ENCODE measurements around the gene RPL13.

RPL13 gene

GRCh38 chr16:89560378-89561141 is at the start of gene RPL13:
TSS of gene RPL13 (plus strand) at chr16:89560682. CDS start at chr16:89560960, 278 bp downstream.
- peak; percentile 85 for DNase-seq (ENCODE audit: low read depth, low spot score)

GRCh38 chr16:89511374-89511773 is 49.1 kb upstream of the RPL13 start:
- no peak for DNase-seq (ENCODE audit: low read depth, low spot score)

- DNase-seq (ENCODE audit: low read depth, low spot score): no peak
Observed at GRCh38 chr16:89512453-89512852, 48.0 kb upstream of the RPL13 start.

- no peak for DNase-seq (ENCODE audit: low read depth, low spot score)
Observed at GRCh38 chr16:89517128-89517527, 43.4 kb upstream of the RPL13 start.

GRCh38 chr16:89519881-89520280 is 40.6 kb upstream of the RPL13 start:
- DNase-seq (ENCODE audit: low read depth, low spot score): no peak

- DNase-seq (ENCODE audit: low read depth, low spot score): no peak
Observed at GRCh38 chr16:89522287-89522686, 38.2 kb upstream of the RPL13 start.

GRCh38 chr16:89523680-89524344 is 36.7 kb upstream of the RPL13 start:
- DNase-seq (ENCODE audit: low read depth, low spot score): no peak

GRCh38 chr16:89525146-89525913 is 35.2 kb upstream of the RPL13 start:
- DNase-seq (ENCODE audit: low read depth, low spot score): no peak

- no peak for DNase-seq (ENCODE audit: low read depth, low spot score)
Observed at GRCh38 chr16:89529097-89529496, 31.4 kb upstream of the RPL13 start.

- DNase-seq (ENCODE audit: low read depth, low spot score): no peak
Observed at GRCh38 chr16:89530401-89531381, 29.8 kb upstream of the RPL13 start.

- no peak for DNase-seq (ENCODE audit: low read depth, low spot score)
Observed at GRCh38 chr16:89531821-89532526, 28.5 kb upstream of the RPL13 start.

- no peak for DNase-seq (ENCODE audit: low read depth, low spot score)
Observed at GRCh38 chr16:89534252-89534756, 26.2 kb upstream of the RPL13 start.

- no peak for DNase-seq (ENCODE audit: low read depth, low spot score)
Observed at GRCh38 chr16:89536371-89536770, 24.1 kb upstream of the RPL13 start.

- no peak for DNase-seq (ENCODE audit: low read depth, low spot score)
Observed at GRCh38 chr16:89536886-89537548, 23.5 kb upstream of the RPL13 start.

- DNase-seq (ENCODE audit: low read depth, low spot score): no peak
Observed at GRCh38 chr16:89537549-89537925, 22.9 kb upstream of the RPL13 start.

GRCh38 chr16:89538286-89538685 is 22.2 kb upstream of the RPL13 start:
- DNase-seq (ENCODE audit: low read depth, low spot score): no peak

GRCh38 chr16:89540557-89540956 is 19.9 kb upstream of the RPL13 start:
- DNase-seq (ENCODE audit: low read depth, low spot score): no peak

GRCh38 chr16:89541792-89542191 is 18.7 kb upstream of the RPL13 start:
- no peak for DNase-seq (ENCODE audit: low read depth, low spot score)

GRCh38 chr16:89544113-89544512 is 16.4 kb upstream of the RPL13 start:
- DNase-seq (ENCODE audit: low read depth, low spot score): no peak

- no peak for DNase-seq (ENCODE audit: low read depth, low spot score)
Observed at GRCh38 chr16:89544713-89545043, 15.8 kb upstream of the RPL13 start.
